Loucy (cell line): ENCODE measurements around the gene FAIM2.

ENCODE experiments used
- H2AFZ ChIP-seq: fragments of 200-600 bp; sonication (generic); 2 replicates; pipeline ENCODE4 v1.6.0; 2016; ENCODE audit warnings: antibody characterized with exemption, mild to moderate bottlenecking, low read length, moderate library complexity
- H3F3A ChIP-seq: fragments of 200-600 bp; 2 replicates; pipeline ENCODE4 v1.6.0; 2016; ENCODE audit warnings: antibody characterized with exemption, low read depth, mild to moderate bottlenecking
- H3K27me3 ChIP-seq: fragments of 200-600 bp; sonication (generic); 2 replicates; pipeline ENCODE4 v1.6.1; 2014; ENCODE audit warnings: low read length, mild to moderate bottlenecking; ENCODE audit not compliant: insufficient read depth, poor library complexity, severe bottlenecking
- H3K36me3 ChIP-seq: fragments of 200-600 bp; sonication (generic); 2 replicates; pipeline ENCODE4 v1.6.1; 2016; ENCODE audit warnings: low read length; ENCODE audit not compliant: insufficient read depth
- H3K4me1 ChIP-seq: fragments of 200-600 bp; sonication (generic); 2 replicates; pipeline ENCODE4 v1.5.1; 2014; ENCODE audit warnings: low read length, mild to moderate bottlenecking; ENCODE audit not compliant: insufficient read depth, poor library complexity, severe bottlenecking
- H3K4me2 ChIP-seq: fragments of 200-600 bp; sonication (generic); 2 replicates; pipeline ENCODE4 v1.6.0; 2014; ENCODE audit warnings: antibody characterized with exemption, low read length, low read depth, mild to moderate bottlenecking; ENCODE audit not compliant: poor library complexity, severe bottlenecking
- H3K4me3 ChIP-seq: fragments of 200-600 bp; sonication (generic); 2 replicates; pipeline ENCODE4 v1.5.1; 2014; ENCODE audit warnings: low read length, mild to moderate bottlenecking, mixed read lengths; ENCODE audit not compliant: poor library complexity, severe bottlenecking
- H3K79me2 ChIP-seq: fragments of 200-600 bp; sonication (generic); 2 replicates; pipeline ENCODE4 v1.6.1; 2014; ENCODE audit warnings: low read length; ENCODE audit not compliant: insufficient read depth
- H3K9ac ChIP-seq: fragments of 200-600 bp; sonication (generic); 2 replicates; pipeline ENCODE4 v1.6.0; 2014; ENCODE audit warnings: mild to moderate bottlenecking, low read depth, low read length, moderate library complexity; ENCODE audit not compliant: poor library complexity, severe bottlenecking
- H3K9me2 ChIP-seq: fragments of 200-600 bp; sonication (generic); replicated peaks from 2 replicates; pipeline ENCODE4 v1.6.1; 2016; ENCODE audit warnings: low read depth, low read length, mixed read lengths
- H3K9me3 ChIP-seq: fragments of 200-600 bp; sonication (generic); 2 replicates; pipeline ENCODE4 v1.6.1; 2014; ENCODE audit warnings: mild to moderate bottlenecking, antibody characterized with exemption, low read length, low read depth; ENCODE audit not compliant: insufficient read depth
- H4K20me1 ChIP-seq: fragments of 200-600 bp; sonication (generic); 2 replicates; pipeline ENCODE4 v1.6.0; 2014; ENCODE audit warnings: antibody characterized with exemption, low read length, mild to moderate bottlenecking; ENCODE audit not compliant: insufficient read depth, poor library complexity, severe bottlenecking
- EZH2phosphoT487 ChIP-seq: fragments of 200-600 bp; IDR thresholded peaks from 2 replicates; pipeline ENCODE4 v1.6.1; 2018; ENCODE audit warnings: antibody characterized with exemption, mild to moderate bottlenecking, moderate library complexity, borderline replicate concordance
- TF ChIP-seq, protein P1 (sequence below): fragments of 200-600 bp; sonication (generic); conservative IDR thresholded peaks from 2 replicates; pipeline ENCODE4 v1.5.1; 2014; ENCODE audit warnings: mild to moderate bottlenecking, antibody characterized with exemption, low read length

The FAIM2 gene

DNA sequence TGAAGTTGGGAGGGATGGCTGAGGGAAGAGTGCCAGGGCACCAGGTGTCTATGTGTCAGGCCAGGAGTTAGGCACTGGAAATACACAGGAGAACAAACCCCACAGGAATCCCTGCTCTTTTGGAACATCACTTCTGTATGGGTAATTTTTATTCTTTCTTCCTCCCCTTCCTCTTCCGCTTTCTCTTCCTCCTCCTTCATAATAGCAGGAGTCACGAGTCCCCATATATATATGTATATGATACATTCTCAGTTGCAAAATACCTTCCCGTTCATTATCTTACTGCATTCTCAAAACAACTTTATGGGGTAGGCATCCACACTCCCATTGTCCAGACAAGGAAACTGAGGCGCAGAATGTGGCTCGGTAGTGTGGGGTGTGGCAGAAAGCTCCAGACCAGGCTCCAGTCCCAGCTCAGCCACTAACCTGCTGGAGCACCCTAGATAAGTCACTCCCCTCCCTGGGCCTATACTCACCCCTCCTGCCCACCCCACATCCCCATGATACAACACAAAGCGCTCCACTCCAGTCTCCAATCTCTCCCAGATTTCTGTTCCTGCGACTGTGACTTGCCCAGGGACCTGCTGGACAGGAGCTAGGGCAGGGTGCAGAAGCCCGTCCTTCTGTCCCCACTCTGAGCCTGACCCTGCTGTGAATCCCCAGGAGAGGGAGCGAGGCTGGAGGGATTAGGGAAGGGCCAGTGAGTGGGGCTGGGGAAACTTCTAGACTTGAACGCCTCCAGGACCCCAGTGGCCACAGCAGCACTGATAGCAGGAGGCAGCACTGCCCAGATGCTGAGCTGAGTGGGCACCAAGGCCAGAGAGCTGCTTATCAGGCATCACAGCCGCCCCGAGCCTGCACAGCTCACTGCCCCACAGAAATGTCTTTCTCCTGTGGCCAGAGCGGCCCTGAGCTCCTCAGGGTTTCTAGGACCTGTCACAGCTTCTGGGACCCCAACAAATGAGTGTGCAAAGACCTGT is 45.5 kb upstream of the FAIM2 start:
- Histone ChIP-seq H3K4me3 (no peak overlapping the region), H3K9ac (no peak overlapping the region), H3K36me3 (no peaks in the 10 kb centered on the region), H4K20me1 (no peaks in the 10 kb centered on the region), H3K79me2 (no peaks in the 10 kb centered on the region), H3K9me2 (no peaks in the 10 kb centered on the region), H3F3A (0 out of 2 replicates have a peak, but pooled peaks cover 3% of the 10 kb centered on the region), H3K27me3 (no peaks in the 10 kb centered on the region), H3K4me1 (peaks cover 54% of the 10 kb centered on the region), H3K4me2 (no peak overlapping the region), H3K9me3 (no peaks in the 10 kb centered on the region), H2AFZ (no peak overlapping the region)
- no peak for TF ChIP-seq EZH2phosphoT487
- TF ChIP-seq, protein P1, sequence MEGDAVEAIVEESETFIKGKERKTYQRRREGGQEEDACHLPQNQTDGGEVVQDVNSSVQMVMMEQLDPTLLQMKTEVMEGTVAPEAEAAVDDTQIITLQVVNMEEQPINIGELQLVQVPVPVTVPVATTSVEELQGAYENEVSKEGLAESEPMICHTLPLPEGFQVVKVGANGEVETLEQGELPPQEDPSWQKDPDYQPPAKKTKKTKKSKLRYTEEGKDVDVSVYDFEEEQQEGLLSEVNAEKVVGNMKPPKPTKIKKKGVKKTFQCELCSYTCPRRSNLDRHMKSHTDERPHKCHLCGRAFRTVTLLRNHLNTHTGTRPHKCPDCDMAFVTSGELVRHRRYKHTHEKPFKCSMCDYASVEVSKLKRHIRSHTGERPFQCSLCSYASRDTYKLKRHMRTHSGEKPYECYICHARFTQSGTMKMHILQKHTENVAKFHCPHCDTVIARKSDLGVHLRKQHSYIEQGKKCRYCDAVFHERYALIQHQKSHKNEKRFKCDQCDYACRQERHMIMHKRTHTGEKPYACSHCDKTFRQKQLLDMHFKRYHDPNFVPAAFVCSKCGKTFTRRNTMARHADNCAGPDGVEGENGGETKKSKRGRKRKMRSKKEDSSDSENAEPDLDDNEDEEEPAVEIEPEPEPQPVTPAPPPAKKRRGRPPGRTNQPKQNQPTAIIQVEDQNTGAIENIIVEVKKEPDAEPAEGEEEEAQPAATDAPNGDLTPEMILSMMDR = no peak

DNA sequence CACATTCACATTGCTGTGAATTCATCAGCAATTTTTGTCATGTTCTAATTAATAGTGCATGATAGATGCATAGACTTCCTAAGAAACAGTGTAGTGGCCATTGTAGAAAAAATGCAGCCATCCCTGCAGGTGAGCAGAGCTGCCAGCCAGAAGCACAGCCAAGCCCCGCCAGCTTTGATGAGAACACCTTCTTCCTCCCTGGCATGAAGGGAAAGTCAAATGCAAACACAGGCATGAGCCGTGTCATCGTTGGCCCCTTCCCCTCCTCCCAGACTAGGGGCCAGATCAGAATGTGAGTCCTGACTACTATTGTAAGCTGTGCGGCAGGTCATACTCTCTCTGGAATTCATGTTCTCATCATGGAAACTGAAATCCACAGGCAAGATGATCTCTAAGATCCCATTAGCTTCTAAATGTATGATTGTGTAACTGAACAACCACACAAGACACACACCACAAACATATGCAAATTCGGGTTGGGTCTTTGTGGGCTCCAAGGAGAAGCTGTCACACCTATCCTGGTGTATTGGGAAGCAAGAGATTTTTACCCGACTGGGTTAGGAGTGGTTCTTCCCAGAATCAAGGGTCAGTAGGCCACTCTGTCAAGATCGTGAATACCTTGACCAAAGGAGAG is 44.0 kb upstream of the FAIM2 start:
- H4K20me1 ChIP-seq = no peaks in the 10 kb centered on the region
- H3F3A ChIP-seq = 0 out of 2 replicates have a peak, but pooled peaks cover 3% of the 10 kb centered on the region
- H3K9me3 ChIP-seq = no peaks in the 10 kb centered on the region
- TF ChIP-seq, protein P1 = no peak
- TF ChIP-seq EZH2phosphoT487 = no peak
- no peak overlapping the region for H2AFZ ChIP-seq
- H3K79me2 ChIP-seq = no peaks in the 10 kb centered on the region
- H3K9me2 ChIP-seq = no peaks in the 10 kb centered on the region
- H3K27me3 ChIP-seq = no peaks in the 10 kb centered on the region
- no peak overlapping the region for H3K4me2 ChIP-seq
- no peaks in the 10 kb centered on the region for H3K36me3 ChIP-seq
- H3K4me1 ChIP-seq = peaks cover 54% of the 10 kb centered on the region
- H3K4me3 ChIP-seq = no peak overlapping the region
- H3K9ac ChIP-seq = no peak overlapping the region

DNA sequence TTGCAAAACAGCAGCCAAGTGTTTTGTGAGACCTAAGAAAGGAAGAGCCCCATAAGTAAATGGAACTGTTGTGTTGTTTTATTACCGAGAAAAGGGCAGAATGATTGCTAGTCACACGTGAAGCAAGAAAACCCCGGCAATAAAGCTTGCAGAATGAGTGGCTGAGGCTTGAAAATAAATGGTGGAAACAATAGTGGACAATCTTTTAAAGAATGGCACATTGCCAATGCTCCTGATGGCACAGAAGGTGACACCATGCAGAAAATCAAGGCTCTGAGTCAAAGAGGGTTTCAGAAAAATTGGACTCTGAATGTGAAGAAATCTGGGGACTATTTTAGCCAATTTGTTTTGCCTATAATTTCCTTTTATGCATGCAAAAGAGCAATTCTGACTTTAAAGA is 42.8 kb upstream of the FAIM2 start:
- H3K9me3 ChIP-seq = no peaks in the 10 kb centered on the region
- peaks cover 48% of the 10 kb centered on the region for H3K4me1 ChIP-seq
- no peaks in the 10 kb centered on the region for H3K27me3 ChIP-seq
- no peaks in the 10 kb centered on the region for H3K36me3 ChIP-seq
- peak overlapping the region; percentile 75 for H3K4me2 ChIP-seq
- H3K4me3 ChIP-seq = no peak overlapping the region
- no peaks in the 10 kb centered on the region for H3K79me2 ChIP-seq
- H3K9ac ChIP-seq = peak overlapping the region; percentile 66
- H2AFZ ChIP-seq = peak overlapping the region; percentile 93; the same call in 1 of the 2 replicates
- H3K9me2 ChIP-seq = no peaks in the 10 kb centered on the region
- H4K20me1 ChIP-seq = no peaks in the 10 kb centered on the region
- 0 out of 2 replicates have a peak, but pooled peaks cover 3% of the 10 kb centered on the region for H3F3A ChIP-seq
- TF ChIP-seq EZH2phosphoT487 = no peak
- TF ChIP-seq, protein P1 = no peak
